H1 (cell line): Measurements from ENCODE around the gene DAZAP1. TPM values are rescaled to one million over a fixed set of nuclear protein-coding genes. Genes with fewer than 3 reads are reported as not detected.

Experiments used
- CTCF ChIA-PET: fragments of 300-600 bp; sonication (Branson Sonifier 250); formaldehyde crosslinking; loops from one replicate; lab custom pipeline; 2021; ENCODE audit not compliant: partially characterized antibody; lab: Charles Lee
- POLR2A ChIA-PET: fragments of 300-600 bp; sonication (Branson Sonifier 250); formaldehyde crosslinking; loops from one replicate; lab custom pipeline; 2021; ENCODE audit warnings: inconsistent platforms; ENCODE audit not compliant: partially characterized antibody; lab: Charles Lee
- DNase-seq, 2 experiments: peaks; one replicate each; pipeline versions ENCODE4 v3.0.0 to v3.0.0-alpha.2; 2010 to 2022; ENCODE audit warnings: low spot score in 2 of 2, low read depth in 1 of 2, mixed read lengths in 1 of 2
- FAIRE-seq: peaks from 2 replicates; lab custom pipeline; 2011; peaks lifted over from hg19 to GRCh38; lab: Jason Lieb, UNC
- H2AFZ ChIP-seq: 2 replicates; pipeline ENCODE4 v1.8.1; 2012; ENCODE audit warnings: low read length, inconsistent platforms
- H2AK5ac ChIP-seq: 2 replicates; pipeline ENCODE4 v1.6.1; 2013; ENCODE audit warnings: low read depth, low read length
- H2BK120ac ChIP-seq: replicated peaks from 2 replicates; pipeline ENCODE3; 2013; ENCODE audit warnings: low read depth, low read length, inconsistent platforms
- H2BK12ac ChIP-seq: 2 replicates; pipeline ENCODE4 v1.6.1; 2013; ENCODE audit warnings: low read depth, low read length
- H2BK15ac ChIP-seq: 2 replicates; pipeline ENCODE4 v1.6.1; 2013; ENCODE audit warnings: low read length
- H2BK20ac ChIP-seq: 2 replicates; pipeline ENCODE4 v1.6.1; 2013; ENCODE audit warnings: low read length
- H2BK5ac ChIP-seq: 2 replicates; pipeline ENCODE4 v1.6.1; 2013; ENCODE audit warnings: low read depth, low read length
- H3K14ac ChIP-seq: 2 replicates; pipeline ENCODE4 v1.6.1; 2013; ENCODE audit warnings: inconsistent platforms; ENCODE audit not compliant: insufficient read length
- H3K18ac ChIP-seq: 2 replicates; pipeline ENCODE4 v1.6.1; 2013; ENCODE audit warnings: low read length; ENCODE audit errors: extremely low read depth
- H3K23ac ChIP-seq: 2 replicates; pipeline ENCODE4 v1.6.1; 2013; ENCODE audit warnings: inconsistent platforms; ENCODE audit not compliant: insufficient read length
- H3K23me2 ChIP-seq: 2 replicates; pipeline ENCODE4 v1.6.1; 2013; ENCODE audit warnings: low read depth, low read length
- H3K27ac ChIP-seq: 2 replicates; pipeline ENCODE4 v1.6.1; 2011; ENCODE audit warnings: low read depth, low read length, inconsistent platforms
- H3K27me3 ChIP-seq, 4 experiments: replicated peaks in 1 of 4; 1 replicate in 1 of 4; 2 replicates in 3 of 4; pipeline versions ENCODE4 v1.6.1 to v1.8.1; 2011 to 2013; ENCODE audit warnings: low read length in 3 of 4, mild to moderate bottlenecking in 3 of 4, inconsistent platforms in 2 of 4, mixed read lengths in 2 of 4, moderate library complexity in 1 of 4; ENCODE audit not compliant: control insufficient read depth in 3 of 4, insufficient read depth in 3 of 4; ENCODE audit errors: extremely low read depth in 1 of 4
- H3K36me3 ChIP-seq, 4 experiments: 2 replicates each; pipeline versions ENCODE4 v1.6.1 to v1.8.1; 2011 to 2013; ENCODE audit warnings: mild to moderate bottlenecking in 4 of 4, low read length in 3 of 4, moderate library complexity in 2 of 4, control low read depth in 1 of 4, inconsistent platforms in 1 of 4; ENCODE audit not compliant: insufficient read depth in 4 of 4, control insufficient read depth in 2 of 4
- H3K4ac ChIP-seq: replicated peaks from 2 replicates; pipeline ENCODE3; 2013; ENCODE audit warnings: low read length, low read depth, mixed read lengths, inconsistent platforms; ENCODE audit not compliant: insufficient read length
- H3K4me1 ChIP-seq, 4 experiments: replicated peaks in 1 of 4; 1 replicate in 1 of 4; 2 replicates in 3 of 4; pipeline versions ENCODE4 v1.6.1 to v1.8.1; 2011 to 2013; ENCODE audit warnings: low read length in 3 of 4, inconsistent platforms in 2 of 4, mixed read lengths in 1 of 4; ENCODE audit not compliant: insufficient read depth in 4 of 4, control insufficient read depth in 3 of 4
- H3K4me2 ChIP-seq, 2 experiments: 2 replicates each; pipeline versions ENCODE4 v1.6.1 to v1.8.1; 2011 to 2013; ENCODE audit warnings: low read depth in 2 of 2, low read length in 2 of 2, control low read depth in 1 of 2, inconsistent platforms in 1 of 2, mild to moderate bottlenecking in 1 of 2; ENCODE audit not compliant: insufficient read depth in 1 of 2
- H3K4me3 ChIP-seq, 4 experiments: fragments of 200-600, 300-600 bp in 1 of 4; sonication (generic), shearing (Covaris generic), sonication (Bioruptor Twin) in 1 of 4; 2 replicates each; pipeline versions ENCODE4 v1.5.1 to v1.8.1; 2011 to 2016; ENCODE audit warnings: low read length in 4 of 4, low read depth in 3 of 4, control low read depth in 2 of 4, inconsistent platforms in 2 of 4, mild to moderate bottlenecking in 2 of 4, mixed read lengths in 1 of 4, moderate library complexity in 1 of 4; ENCODE audit not compliant: insufficient read depth in 2 of 4; ENCODE audit errors: extremely low read depth in 1 of 4
- H3K56ac ChIP-seq: replicated peaks from 2 replicates; pipeline ENCODE3; 2013; ENCODE audit warnings: low read depth, mild to moderate bottlenecking, mixed read lengths, low read length, inconsistent platforms; ENCODE audit not compliant: insufficient read length
- H3K79me1 ChIP-seq: 2 replicates; pipeline ENCODE4 v1.6.1; 2013; ENCODE audit warnings: low read depth, low read length, control low read depth
- H3K79me2 ChIP-seq, 2 experiments: 2 replicates each; pipeline versions ENCODE4 v1.6.1 to v1.8.1; 2012 to 2013; ENCODE audit warnings: low read length in 2 of 2, mild to moderate bottlenecking in 2 of 2, inconsistent platforms in 1 of 2; ENCODE audit not compliant: insufficient read depth in 2 of 2, control insufficient read depth in 1 of 2
- H3K9ac ChIP-seq, 4 experiments: replicated peaks in 1 of 4; 1 replicate in 1 of 4; 2 replicates in 3 of 4; pipeline versions ENCODE4 v1.6.1 to v1.8.1; 2011 to 2013; ENCODE audit warnings: low read depth in 3 of 4, low read length in 3 of 4, control low read depth in 2 of 4, mild to moderate bottlenecking in 2 of 4, moderate library complexity in 2 of 4, inconsistent platforms in 1 of 4; ENCODE audit errors: extremely low read depth in 1 of 4
- H3K9me3 ChIP-seq, 2 experiments: 2 replicates each; pipeline versions ENCODE4 v1.6.1 to v1.8.1; 2012 to 2013; ENCODE audit warnings: mild to moderate bottlenecking in 2 of 2, moderate library complexity in 2 of 2, control low read depth in 1 of 2, inconsistent platforms in 1 of 2, low read depth in 1 of 2, low read length in 1 of 2, mixed read lengths in 1 of 2; ENCODE audit not compliant: insufficient read depth in 2 of 2
- H4K20me1 ChIP-seq, 2 experiments: replicated peaks in 1 of 2; 2 replicates each; pipeline versions ENCODE3 to v1.8.1; 2011 to 2013; ENCODE audit warnings: inconsistent platforms in 2 of 2, low read length in 2 of 2, mild to moderate bottlenecking in 1 of 2; ENCODE audit not compliant: insufficient read depth in 2 of 2, control insufficient read depth in 1 of 2
- H4K5ac ChIP-seq: 2 replicates; pipeline ENCODE4 v1.6.1; 2013; ENCODE audit warnings: low read length, low read depth, mixed read lengths, inconsistent platforms; ENCODE audit not compliant: insufficient read length
- H4K8ac ChIP-seq: 2 replicates; pipeline ENCODE4 v1.8.0; 2013; ENCODE audit warnings: mild to moderate bottlenecking, moderate library complexity, low read length, inconsistent platforms; ENCODE audit not compliant: insufficient read depth; ENCODE audit errors: extremely low read depth
- H4K91ac ChIP-seq: replicated peaks from 2 replicates; pipeline ENCODE3; 2013; ENCODE audit warnings: low read length, mixed read lengths, inconsistent platforms; ENCODE audit not compliant: insufficient read length
- EZH2 ChIP-seq: fragments of 200-600 bp; sonication (generic); IDR thresholded peaks from 2 replicates; pipeline ENCODE4 v1.7.1; 2012; ENCODE audit warnings: low read depth, mild to moderate bottlenecking, moderate library complexity, low read length, inconsistent platforms; ENCODE audit not compliant: severe bottlenecking
- GABPA ChIP-seq: IDR thresholded peaks from 2 replicates; pipeline ENCODE4 v1.6.1; 2011; ENCODE audit warnings: mild to moderate bottlenecking, low read length, moderate library complexity, borderline replicate concordance; ENCODE audit not compliant: insufficient read depth
- RAD21 ChIP-seq, 2 experiments: IDR thresholded peaks in 1 of 2; conservative IDR thresholded peaks in 1 of 2; 2 replicates each; pipeline ENCODE4 v1.6.1; 2011; ENCODE audit warnings: low read depth in 2 of 2, low read length in 2 of 2, improper control_type of control experiment in 1 of 2, inconsistent platforms in 1 of 2, mild to moderate bottlenecking in 1 of 2, moderate library complexity in 1 of 2
- SUZ12 ChIP-seq: fragments of 200-600 bp; sonication (generic); IDR thresholded peaks from 2 replicates; pipeline ENCODE4 v1.6.1; 2012; ENCODE audit warnings: mild to moderate bottlenecking, inconsistent platforms, low read length, moderate library complexity, mixed read lengths
- WGBS, 2 experiments: shearing (Covaris generic) in 1 of 2; methylation state at CpG; one replicate each; pipeline versions ENCODE4 v1.1.6 to v1.1.7; 2013 to 2015; ENCODE audit warnings: low lambda C conversion rate in 2 of 2, mixed read lengths in 2 of 2, inconsistent platforms in 1 of 2, low coverage in 1 of 2, missing lambda C conversion rate in 1 of 2; ENCODE audit not compliant: insufficient replicate concordance in 2 of 2, insufficient coverage in 1 of 2, insufficient read length in 1 of 2; ENCODE audit errors: extremely low coverage in 1 of 2, missing lambda C conversion rate in 1 of 2; 5-methylcytosine and 5-hydroxymethylcytosine counted together
- polyA plus RNA-seq, 7 experiments: library from polyadenylated mRNA; depleted of rRNA in 3 of 7; stranded (reverse) in 5 of 7; unstranded in 2 of 7; fragments of >200 nt in 5 of 7; fragments of 200-250 nt in 2 of 7; gene quantifications; 1 replicate in 5 of 7; 2 replicates in 1 of 7; 4 replicates in 1 of 7; pipeline versions ENCODE4 v1.2.1 to v1.2.3, GENCODE V29; 2011 to 2013; ENCODE audit warnings: missing spikeins in 2 of 7, mixed read lengths in 2 of 7
- total RNA-seq: library from RNA; stranded (reverse); fragmentation: NEBNext Ultra II Directional; extraction: Animal tissue kit (Norgen Biotek cat#: 25700); gene quantifications from 2 replicates; pipeline ENCODE4 v1.2.1, GENCODE V29; 2021
- TF ChIP-seq, protein P1 (sequence below): IDR thresholded peaks from 2 replicates; pipeline ENCODE4 v1.6.1; 2012; ENCODE audit warnings: inconsistent platforms
- TF ChIP-seq, protein P2 (sequence below): IDR thresholded peaks from 2 replicates; pipeline ENCODE4 v1.6.1; 2012; ENCODE audit warnings: inconsistent platforms

Gene DAZAP1
- total and polyA plus RNA-seq, 2 of the 8 experiments (the other 6 are each of a cell fraction or from before 2014, with no cell fraction given) = 79.6 to 341 TPM

DNA sequence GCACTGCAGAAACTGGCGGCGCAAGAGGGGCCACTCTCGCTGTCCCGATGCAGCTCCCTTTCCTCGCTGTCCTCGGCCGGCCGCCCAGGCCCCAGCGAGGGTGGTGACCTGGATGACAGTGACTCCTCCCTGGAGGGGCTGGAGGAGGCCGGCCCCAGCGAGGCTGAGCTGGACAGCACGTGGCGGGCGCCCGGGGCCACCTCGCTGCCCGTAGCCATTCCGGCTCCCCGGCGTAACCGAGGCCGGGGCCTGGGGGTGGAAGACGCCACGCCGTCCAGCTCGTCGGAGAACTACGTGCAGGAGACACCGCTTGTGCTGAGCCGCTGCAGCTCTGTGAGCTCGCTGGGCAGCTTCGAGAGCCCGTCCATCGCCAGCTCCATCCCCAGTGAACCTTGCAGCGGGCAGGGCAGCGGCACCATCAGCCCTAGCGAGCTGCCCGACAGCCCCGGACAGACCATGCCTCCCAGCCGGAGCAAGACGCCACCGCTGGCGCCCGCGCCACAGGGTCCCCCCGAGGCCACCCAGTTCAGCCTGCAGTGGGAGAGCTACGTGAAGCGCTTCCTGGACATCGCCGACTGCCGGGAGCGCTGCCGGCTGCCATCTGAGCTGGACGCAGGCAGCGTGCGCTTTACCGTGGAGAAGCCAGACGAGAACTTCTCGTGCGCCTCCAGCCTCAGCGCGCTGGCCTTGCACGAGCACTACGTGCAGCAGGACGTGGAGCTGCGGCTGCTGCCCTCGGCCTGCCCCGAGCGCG is 59.3 kb downstream of the DAZAP1 start:
- no peaks in the 10 kb centered on the region for H3K79me2 ChIP-seq
- peaks cover 0 to 50% (median 26%) of the 10 kb centered on the region in 4 experiments; a peak in 5 of 7 replicates for H3K4me1 ChIP-seq
- H2BK20ac ChIP-seq = no peak overlapping the region
- peaks cover 0 to 7% of the 10 kb centered on the region in 2 experiments; a peak in 1 of 4 replicates for H3K9me3 ChIP-seq
- H3K23me2 ChIP-seq = peaks cover 13% of the 10 kb centered on the region; the same call in 1 of the 2 replicates
- no peak overlapping the region for H3K4ac ChIP-seq
- H4K8ac ChIP-seq = no peak overlapping the region; the same call in 1 of the 2 replicates
- DNase-seq (peak in 1 of 2 experiments; percentile 63), FAIRE-seq (no peak)
- no peak overlapping the region for H2BK120ac ChIP-seq
- no peak overlapping the region for H2BK5ac ChIP-seq
- H4K20me1 ChIP-seq = peaks cover 14 to 36% of the 10 kb centered on the region in 2 experiments
- no peaks in the 10 kb centered on the region for H3K79me1 ChIP-seq
- peak overlapping the region in 3 of 4 experiments; percentile 11 to 51 (median 23); a peak in 6 of 8 replicates for H3K4me3 ChIP-seq
- peak overlapping the region; percentile 64 to 86 for H3K4me2 ChIP-seq
- no peak overlapping the region for H3K9ac ChIP-seq
- peaks cover 0 to 41% (median 0%) of the 10 kb centered on the region in 4 experiments; a peak in 2 of 8 replicates for H3K36me3 ChIP-seq
- H2BK15ac ChIP-seq = no peak overlapping the region
- no peak overlapping the region for H4K91ac ChIP-seq
- H2AFZ ChIP-seq = no peak overlapping the region
- WGBS, 2 experiments = 27% methylated on average over 56 of the region's 70 CpGs; no CpG with 5 or more reads in 1 of the 2 experiments
- no peak overlapping the region for H3K23ac ChIP-seq
- no peak overlapping the region for H3K27ac ChIP-seq
- H2BK12ac ChIP-seq = peak overlapping the region; percentile 39; the same call in 1 of the 2 replicates
- H4K5ac ChIP-seq = no peak overlapping the region
- H3K14ac ChIP-seq = no peak overlapping the region
- no peak overlapping the region for H3K56ac ChIP-seq
- no peak overlapping the region; the same call in 1 of the 2 replicates for H2AK5ac ChIP-seq
- TF ChIP-seq, protein P1, sequence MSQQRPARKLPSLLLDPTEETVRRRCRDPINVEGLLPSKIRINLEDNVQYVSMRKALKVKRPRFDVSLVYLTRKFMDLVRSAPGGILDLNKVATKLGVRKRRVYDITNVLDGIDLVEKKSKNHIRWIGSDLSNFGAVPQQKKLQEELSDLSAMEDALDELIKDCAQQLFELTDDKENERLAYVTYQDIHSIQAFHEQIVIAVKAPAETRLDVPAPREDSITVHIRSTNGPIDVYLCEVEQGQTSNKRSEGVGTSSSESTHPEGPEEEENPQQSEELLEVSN = 0 out of 2 replicates have a peak, but pooled peaks have one; percentile 3
- peak; percentile 90 for TF ChIP-seq EZH2
- TF ChIP-seq, protein P2, sequence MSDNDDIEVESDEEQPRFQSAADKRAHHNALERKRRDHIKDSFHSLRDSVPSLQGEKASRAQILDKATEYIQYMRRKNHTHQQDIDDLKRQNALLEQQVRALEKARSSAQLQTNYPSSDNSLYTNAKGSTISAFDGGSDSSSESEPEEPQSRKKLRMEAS = peak; percentile 5; the same call in 1 of the 2 replicates
- TF ChIP-seq RAD21 (IDR thresholded peaks at IDR 0.05 in 1 of 2, conservative IDR thresholded peaks at IDR 0.05 in 1 of 2; ENCODE audit: low read depth in 2 of 2, low read length in 2 of 2) = no peak
- peak; percentile 80 for TF ChIP-seq SUZ12
- TF ChIP-seq GABPA = no peak
- ChIA-PET POLR2A (interaction anchor here (0.6 to 5.5 kb wide), 18 partner anchors 9 to 396 kb away, joined by 3 to 72 read pairs (median 4); partner anchors contain the start of genes APC2, CIRBP and REEP6), CTCF (interaction anchor here (0.6 to 5.5 kb wide), 16 partner anchors 7 to 392 kb away, joined by 3 to 53 read pairs (median 4); partner anchors contain the start of gene REEP6)
- no peak overlapping the region for H3K18ac ChIP-seq
- peaks cover 60 to 77% (median 76%) of the 10 kb centered on the region in 4 experiments for H3K27me3 ChIP-seq
